ENCODE data around the gene STT3A. TPM values are rescaled to one million over a fixed set of nuclear protein-coding genes. Genes with fewer than 3 reads are reported as not detected.

The STT3A gene
- total and polyA plus RNA-seq, 2 of the 13 experiments (the other 11 are each of a cell fraction or from before 2014, with no cell fraction given): 229 to 319 TPM

GRCh38 chr11:125670172-125670571 lies 77.5 kb downstream of the STT3A start:
- Histone ChIP-seq H3K9me3 (ENCODE audit: low read length) (no peaks in the 10 kb centered on the region), H3K9ac (ENCODE audit: insufficient read depth, low read depth, low read length) (no peak overlapping the region), H3K79me2 (ENCODE audit: insufficient read depth, low read length) (no peaks in the 10 kb centered on the region), H4K20me1 (ENCODE audit: insufficient read depth, low read length) (no peaks in the 10 kb centered on the region), H3K27me3 (ENCODE audit: control insufficient read depth in 1 of 2, insufficient read depth in 2 of 2, low read length in 2 of 2) (no peaks in the 10 kb centered on the region), H3K36me3 (replicated peaks in 1 of 2; ENCODE audit: control insufficient read depth in 1 of 2, insufficient read depth in 2 of 2, low read length in 2 of 2) (peaks cover 0 to 15% of the 10 kb centered on the region in 2 experiments; a peak in 2 of 5 replicates), H3K27ac (ENCODE audit: extremely low read length, insufficient read depth, low read length) (no peak overlapping the region), H3K4me3 (replicated peaks in 1 of 3; ENCODE audit: insufficient read depth in 1 of 3, low read depth in 2 of 3, low read length in 3 of 3) (no peak overlapping the region), H3K4me1 (ENCODE audit: insufficient read depth, low read length) (no peaks in the 10 kb centered on the region), H3K4me2 (ENCODE audit: low read depth, low read length) (no peak overlapping the region), H2AFZ (ENCODE audit: low read length) (no peak overlapping the region)
- POLR2A ChIA-PET: no interaction called here
- 97% methylated on average over 1 of the region's 1 CpG for WGBS (ENCODE audit: low lambda C conversion rate)
- ATAC-seq (no peak), DNase-seq (ENCODE audit: low spot score) (no peak), FAIRE-seq (no peak)
- TF ChIP-seq KLF12 (CRISPR knock-in tag; IDR thresholded peaks at IDR 0.05; ENCODE audit: borderline replicate concordance): no peak
- TF ChIP-seq ZZZ3 (CRISPR knock-in tag; IDR thresholded peaks at IDR 0.05; ENCODE audit: borderline replicate concordance): no peak
- TF ChIP-seq ZFP62 (CRISPR knock-in tag; IDR thresholded peaks at IDR 0.05): no peak
- TF ChIP-seq ZBTB8A (CRISPR knock-in tag; IDR thresholded peaks at IDR 0.05; ENCODE audit: borderline replicate concordance, low read depth): no peak
- no peak for TF ChIP-seq SP4 (CRISPR knock-in tag; IDR thresholded peaks at IDR 0.05)
- no peak for TF ChIP-seq ZNF644 (CRISPR knock-in tag; IDR thresholded peaks at IDR 0.05; ENCODE audit: low read depth)
- TF ChIP-seq RCOR2 (CRISPR knock-in tag; IDR thresholded peaks at IDR 0.05): no peak
- TF ChIP-seq ZNF615 (CRISPR knock-in tag; IDR thresholded peaks at IDR 0.05; ENCODE audit: borderline replicate concordance): no peak
- no peak for TF ChIP-seq PBX2 (CRISPR knock-in tag; IDR thresholded peaks at IDR 0.05)
- TF ChIP-seq POGK (CRISPR knock-in tag; conservative IDR thresholded peaks at IDR 0.05): no peak
- TF ChIP-seq CHD2 (IDR thresholded peaks at IDR 0.05; ENCODE audit: low read depth, low read length): no peak
- no peak for TF ChIP-seq IKZF4 (CRISPR knock-in tag; IDR thresholded peaks at IDR 0.05; ENCODE audit: borderline replicate concordance, low read depth, not compliant biosample characterization)
- no peak for TF ChIP-seq MNT (IDR thresholded peaks at IDR 0.05)
- no peak for TF ChIP-seq TEAD2 (CRISPR knock-in tag; IDR thresholded peaks at IDR 0.05)
- no peak for TF ChIP-seq SIN3B (IDR thresholded peaks at IDR 0.05; ENCODE audit: low read length)
- no peak for TF ChIP-seq ZNF292 (CRISPR knock-in tag; IDR thresholded peaks at IDR 0.05; ENCODE audit: borderline replicate concordance, low read depth)
- no peak for TF ChIP-seq SIN3A (IDR thresholded peaks at IDR 0.05; ENCODE audit: borderline replicate concordance, low read depth, low read length)
- TF ChIP-seq ZNF569 (CRISPR knock-in tag; IDR thresholded peaks at IDR 0.05; ENCODE audit: borderline replicate concordance): no peak
- CTCF ChIA-PET (ENCODE audit: low intra/inter-chr PET ratio, low total read pairs): no interaction called here
- intact Hi-C loops (cut with micrococcal nuclease; ENCODE audit: unreplicated experiment) (no loop called here), in situ Hi-C loops (cut with HindIII; ENCODE audit: extremely low pct_ligation_motif_present, low pct_unique_long_range_greater_than_20kb) (no loop called here)
- no TSS peak for BruUV-seq (replicated peaks)
